Measurements from ENCODE around the gene PSMB4. TPM values are rescaled to one million over a fixed set of nuclear protein-coding genes. Genes with fewer than 3 reads are reported as not detected.
A peak's percentile ranks its signal among the peaks of the same experiment; 100 is the strongest.

PSMB4 gene
- total RNA-seq, 1 experiment from 2014 or later = 345 TPM

GRCh38 chr1:151401125-151401788, 1.9 kb downstream of the PSMB4 start:
- no peak for TF ChIP-seq EZH2 (IDR thresholded peaks at IDR 0.05; ENCODE audit: low read depth)
- TF ChIP-seq CTCF (conservative IDR thresholded peaks at IDR 0.05) = no peak
- no peak overlapping the region for H2AFZ ChIP-seq
- H4K20me1 ChIP-seq (ENCODE audit: insufficient read depth) = no peaks in the 10 kb centered on the region
- intact Hi-C loops (cut with micrococcal nuclease; ENCODE audit: unreplicated experiment) = no loop called here
- H3K4me1 ChIP-seq (replicated peaks; ENCODE audit: insufficient read depth) = peaks cover 12% of the 10 kb centered on the region
- DNase-seq = no peak
- H3K36me3 ChIP-seq (ENCODE audit: low read depth) = peaks cover 23% of the 10 kb centered on the region
- peak overlapping the region; percentile 91; the same call in 1 of the 2 replicates for H3K4me3 ChIP-seq
- peak overlapping the region; percentile 96; the same call in 1 of the 2 replicates for H3K4me2 ChIP-seq
- peaks cover 23% of the 10 kb centered on the region for H3K79me2 ChIP-seq (ENCODE audit: low read depth)
- H3K27ac ChIP-seq = no peak overlapping the region
- peaks cover 42% of the 10 kb centered on the region for H3F3A ChIP-seq (ENCODE audit: insufficient read depth, low read depth)
- H3K27me3 ChIP-seq (ENCODE audit: insufficient read depth, low read depth) = no peaks in the 10 kb centered on the region
- ChIA-PET CTCF (no interaction called here), POLR2A (ENCODE audit: unreplicated experiment) (interaction anchor here (0.7 kb wide), 1 partner anchor 101 kb away, joined by 6 read pairs; no protein-coding TSS in a partner anchor)
- BruUV-seq (replicated peaks) = no TSS peak
- no peaks in the 10 kb centered on the region for H3K9me2 ChIP-seq (ENCODE audit: insufficient read depth)
- no peaks in the 10 kb centered on the region for H3K9me3 ChIP-seq (ENCODE audit: insufficient read depth, low read depth)

- Histone ChIP-seq H3K4me2 (no peak overlapping the region), H3K9me2 (ENCODE audit: insufficient read depth) (no peaks in the 10 kb centered on the region), H3K4me3 (no peak overlapping the region), H3K27ac (no peak overlapping the region), H3F3A (ENCODE audit: insufficient read depth, low read depth) (peaks cover 42% of the 10 kb centered on the region), H2AFZ (no peak overlapping the region), H3K9me3 (ENCODE audit: insufficient read depth, low read depth) (no peaks in the 10 kb centered on the region), H3K79me2 (ENCODE audit: low read depth) (peaks cover 23% of the 10 kb centered on the region), H3K4me1 (replicated peaks; ENCODE audit: insufficient read depth) (peaks cover 12% of the 10 kb centered on the region), H3K36me3 (ENCODE audit: low read depth) (peaks cover 28% of the 10 kb centered on the region), H4K20me1 (ENCODE audit: insufficient read depth) (no peaks in the 10 kb centered on the region), H3K27me3 (ENCODE audit: insufficient read depth, low read depth) (no peaks in the 10 kb centered on the region)
- BruUV-seq (replicated peaks) = no TSS peak
- POLR2A ChIA-PET (ENCODE audit: unreplicated experiment) = interaction anchor here (0.7 kb wide), 1 partner anchor 101 kb away, joined by 6 read pairs; no protein-coding TSS in a partner anchor
- CTCF ChIA-PET = no interaction called here
- TF ChIP-seq EZH2 (IDR thresholded peaks at IDR 0.05; ENCODE audit: low read depth) = no peak
- intact Hi-C loops (cut with micrococcal nuclease; ENCODE audit: unreplicated experiment) = no loop called here
- DNase-seq = no peak
Observed at GRCh38 chr1:151401860-151402259, 2.5 kb downstream of the PSMB4 start.

- Histone ChIP-seq H3K36me3 (ENCODE audit: low read depth) (peaks cover 32% of the 10 kb centered on the region), H3K27me3 (ENCODE audit: insufficient read depth, low read depth) (no peaks in the 10 kb centered on the region), H2AFZ (no peak overlapping the region), H3F3A (ENCODE audit: insufficient read depth, low read depth) (peaks cover 42% of the 10 kb centered on the region), H3K27ac (no peak overlapping the region), H3K4me1 (replicated peaks; ENCODE audit: insufficient read depth) (peaks cover 12% of the 10 kb centered on the region), H3K9me2 (ENCODE audit: insufficient read depth) (no peaks in the 10 kb centered on the region), H3K79me2 (ENCODE audit: low read depth) (peaks cover 23% of the 10 kb centered on the region), H3K4me3 (no peak overlapping the region), H3K4me2 (no peak overlapping the region), H3K9me3 (ENCODE audit: insufficient read depth, low read depth) (no peaks in the 10 kb centered on the region), H4K20me1 (ENCODE audit: insufficient read depth) (no peaks in the 10 kb centered on the region)
- CTCF ChIA-PET = no interaction called here
- BruUV-seq (replicated peaks) = no TSS peak
- intact Hi-C loops (cut with micrococcal nuclease; ENCODE audit: unreplicated experiment) = no loop called here
- POLR2A ChIA-PET (ENCODE audit: unreplicated experiment) = interaction anchor here (0.7 kb wide), 1 partner anchor 570 kb away, joined by 5 read pairs; no protein-coding TSS in a partner anchor
- TF ChIP-seq CTCF (conservative IDR thresholded peaks at IDR 0.05) (no peak), EZH2 (IDR thresholded peaks at IDR 0.05; ENCODE audit: low read depth) (no peak)
- no peak for DNase-seq
Observed at GRCh38 chr1:151402764-151403163, 3.4 kb downstream of the PSMB4 start.
